Astrocyte (in vitro differentiated cells and primary cell): ENCODE results near the gene TMEM232. TPM values are rescaled to one million over a fixed set of nuclear protein-coding genes. Genes with fewer than 3 reads are reported as not detected.

Source experiments
- DNase-seq: peaks from one replicate; pipeline ENCODE4 v3.0.0-alpha.2; 2010; ENCODE audit warnings: low read depth
- FAIRE-seq: peaks from 2 replicates; lab custom pipeline; 2011; peaks lifted over from hg19 to GRCh38; lab: Jason Lieb, UNC
- H2AFZ ChIP-seq: 2 replicates; pipeline ENCODE4 v1.6.0; 2012; ENCODE audit warnings: low read depth, low read length, inconsistent platforms
- H3K27ac ChIP-seq: 2 replicates; pipeline ENCODE4 v1.5.1; 2011; ENCODE audit warnings: low read depth, low read length, inconsistent platforms
- H3K27me3 ChIP-seq: 2 replicates; pipeline ENCODE4 v1.6.0; 2011; ENCODE audit warnings: low read length, inconsistent platforms; ENCODE audit not compliant: insufficient read depth
- H3K36me3 ChIP-seq: 2 replicates; pipeline ENCODE4 v1.5.1; 2011; ENCODE audit warnings: low read length, inconsistent platforms; ENCODE audit not compliant: insufficient read depth
- H3K4me1 ChIP-seq: 2 replicates; pipeline ENCODE4 v1.5.1; 2011; ENCODE audit warnings: low read length, inconsistent platforms; ENCODE audit not compliant: insufficient read depth
- H3K4me2 ChIP-seq: 2 replicates; pipeline ENCODE4 v1.6.0; 2012; ENCODE audit warnings: low read length, inconsistent platforms
- H3K4me3 ChIP-seq: 2 replicates; pipeline ENCODE4 v1.5.1; 2011; ENCODE audit warnings: low read depth, mild to moderate bottlenecking, low read length, inconsistent platforms; ENCODE audit not compliant: insufficient read depth
- H3K79me2 ChIP-seq: 2 replicates; pipeline ENCODE4 v1.6.0; 2012; ENCODE audit warnings: mild to moderate bottlenecking, low read length, inconsistent platforms; ENCODE audit not compliant: insufficient read depth
- H3K9ac ChIP-seq: 2 replicates; pipeline ENCODE4 v1.6.0; 2012; ENCODE audit warnings: mild to moderate bottlenecking, low read length, inconsistent platforms
- H3K9me3 ChIP-seq: 2 replicates; pipeline ENCODE4 v1.5.1; 2012; ENCODE audit warnings: low read depth, mild to moderate bottlenecking, low read length, inconsistent platforms; ENCODE audit not compliant: insufficient read depth
- H4K20me1 ChIP-seq: 2 replicates; pipeline ENCODE4 v1.6.0; 2012; ENCODE audit warnings: low read length, inconsistent platforms; ENCODE audit not compliant: insufficient read depth
- H3K27ac Mint-ChIP-seq: one replicate; pipeline ENCODE4 v1.8.0; 2021; ENCODE audit warnings: mild to moderate bottlenecking, mixed read lengths; ENCODE audit not compliant: unreplicated experiment
- H3K27me3 Mint-ChIP-seq: one replicate; pipeline ENCODE4 v1.8.0; 2021; ENCODE audit warnings: low read depth, mixed read lengths; ENCODE audit not compliant: unreplicated experiment
- H3K36me3 Mint-ChIP-seq: one replicate; pipeline ENCODE4 v1.8.0; 2021; ENCODE audit warnings: low read depth, mixed read lengths; ENCODE audit not compliant: unreplicated experiment
- H3K4me1 Mint-ChIP-seq: one replicate; pipeline ENCODE4 v1.8.0; 2021; ENCODE audit warnings: low read depth, mixed read lengths; ENCODE audit not compliant: unreplicated experiment
- H3K4me3 Mint-ChIP-seq: one replicate; pipeline ENCODE4 v1.8.0; 2021; ENCODE audit warnings: mild to moderate bottlenecking, moderate library complexity, mixed read lengths; ENCODE audit not compliant: unreplicated experiment
- H3K9me3 Mint-ChIP-seq: one replicate; pipeline ENCODE4 v1.8.0; 2021; ENCODE audit warnings: mild to moderate bottlenecking, mixed read lengths; ENCODE audit not compliant: unreplicated experiment
- CTCF ChIP-seq: IDR thresholded peaks from 2 replicates; pipeline ENCODE4 v1.5.1; 2011; ENCODE audit warnings: low read depth, mild to moderate bottlenecking, inconsistent platforms, low read length, moderate library complexity; ENCODE audit not compliant: insufficient read depth
- EZH2 ChIP-seq: IDR thresholded peaks from 2 replicates; pipeline ENCODE4 v1.6.1; 2012; ENCODE audit warnings: mild to moderate bottlenecking, low read length, inconsistent platforms; ENCODE audit not compliant: insufficient read depth
- total RNA-seq: library from RNA; stranded (reverse); gene quantifications from 2 replicates; pipeline ENCODE4 v1.2.1, GENCODE V29; 2021

The TMEM232 gene
- total RNA-seq, 1 donor from 2014 or later, result 1.4 TPM

GRCh38 chr5:110707260-110707844, 19.1 kb downstream of the TMEM232 start:
- no peaks in the 10 kb centered on the region for H3K79me2 ChIP-seq
- Mint-ChIP-seq H3K36me3 (no peaks in the 10 kb centered on the region), H3K9me3 (no peaks in the 10 kb centered on the region), H3K4me3 (no peak overlapping the region), H3K27ac (no peak overlapping the region), H3K4me1 (peaks cover 6% of the 10 kb centered on the region), H3K27me3 (no peaks in the 10 kb centered on the region)
- no peak overlapping the region for H3K4me3 ChIP-seq
- DNase-seq (no peak), FAIRE-seq (no peak)
- H3K4me1 ChIP-seq, result no peaks in the 10 kb centered on the region
- H3K36me3 ChIP-seq, result no peaks in the 10 kb centered on the region
- no peaks in the 10 kb centered on the region for H3K9me3 ChIP-seq
- no peak overlapping the region for H3K27ac ChIP-seq
- H2AFZ ChIP-seq, result no peak overlapping the region
- H3K4me2 ChIP-seq, result no peak overlapping the region
- TF ChIP-seq EZH2 (no peak), CTCF (no peak)
- H4K20me1 ChIP-seq, result no peaks in the 10 kb centered on the region
- no peak overlapping the region for H3K9ac ChIP-seq
- H3K27me3 ChIP-seq, result no peaks in the 10 kb centered on the region

- FAIRE-seq (no peak), DNase-seq (no peak)
- H3K27me3 ChIP-seq, result no peaks in the 10 kb centered on the region
- peaks cover 8% of the 10 kb centered on the region for H3K4me1 Mint-ChIP-seq
- H2AFZ ChIP-seq, result no peak overlapping the region
- H3K36me3 ChIP-seq, result no peaks in the 10 kb centered on the region
- H3K9me3 Mint-ChIP-seq, result no peaks in the 10 kb centered on the region
- no peak overlapping the region for H3K27ac ChIP-seq
- H3K9me3 ChIP-seq, result no peaks in the 10 kb centered on the region
- H4K20me1 ChIP-seq, result no peaks in the 10 kb centered on the region
- no peaks in the 10 kb centered on the region for H3K27me3 Mint-ChIP-seq
- no peak overlapping the region for H3K4me3 Mint-ChIP-seq
- no peak overlapping the region for H3K4me2 ChIP-seq
- H3K79me2 ChIP-seq, result no peaks in the 10 kb centered on the region
- H3K4me3 ChIP-seq, result no peak overlapping the region
- H3K4me1 ChIP-seq, result no peaks in the 10 kb centered on the region
- H3K27ac Mint-ChIP-seq, result no peak overlapping the region
- TF ChIP-seq EZH2 (no peak), CTCF (no peak)
- H3K9ac ChIP-seq, result no peak overlapping the region
- H3K36me3 Mint-ChIP-seq, result no peaks in the 10 kb centered on the region
These were observed 21.1 kb downstream of the TMEM232 start for GRCh38 chr5:110705349-110705748.

DNA sequence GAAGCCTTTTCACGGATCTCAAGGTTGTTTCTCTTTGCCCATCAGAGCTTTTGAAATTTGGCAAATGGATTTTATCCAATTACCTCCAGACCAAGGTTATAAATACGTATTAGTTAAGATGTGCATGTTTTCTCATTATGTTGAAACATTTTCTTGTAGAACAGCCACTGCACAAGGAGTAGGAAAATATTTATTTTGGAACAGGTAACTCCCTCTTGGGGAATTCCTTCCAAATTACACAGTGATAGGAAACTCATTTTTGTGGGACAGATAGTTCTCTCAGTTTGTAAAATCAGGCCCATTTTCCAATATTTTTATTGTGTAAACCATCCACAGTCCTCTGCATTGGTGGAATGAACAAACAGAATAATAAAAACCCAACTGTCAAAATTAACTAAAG, 23.0 kb downstream of the TMEM232 start:
- H3K4me3 Mint-ChIP-seq, result no peak overlapping the region
- H3K27ac ChIP-seq, result no peak overlapping the region

More for the DNA sequence above, 23.0 kb downstream of the TMEM232 start:
- Mint-ChIP-seq H3K9me3 (no peaks in the 10 kb centered on the region), H3K27ac (no peak overlapping the region), H3K27me3 (no peaks in the 10 kb centered on the region), H3K36me3 (no peaks in the 10 kb centered on the region), H3K4me1 (peaks cover 8% of the 10 kb centered on the region)
- no peaks in the 10 kb centered on the region for H3K79me2 ChIP-seq
- H2AFZ ChIP-seq, result no peak overlapping the region
- TF ChIP-seq EZH2 (no peak), CTCF (no peak)
- no peaks in the 10 kb centered on the region for H3K9me3 ChIP-seq
- H3K4me2 ChIP-seq, result no peak overlapping the region
- no peaks in the 10 kb centered on the region for H4K20me1 ChIP-seq
- H3K36me3 ChIP-seq, result no peaks in the 10 kb centered on the region
- H3K9ac ChIP-seq, result no peak overlapping the region
- H3K4me1 ChIP-seq, result no peaks in the 10 kb centered on the region
- DNase-seq (no peak), FAIRE-seq (no peak)
- H3K4me3 ChIP-seq, result no peak overlapping the region
- H3K27me3 ChIP-seq, result no peaks in the 10 kb centered on the region
